Esophagus squamous epithelium (tissue), 5 donors: ENCODE measurements around the gene ZNF76. TPM values are rescaled to one million over a fixed set of nuclear protein-coding genes. Genes with fewer than 3 reads are reported as not detected.
A peak's percentile ranks its signal among the peaks of the same experiment; 100 is the strongest.

Experiments
- DNase-seq: peaks from one replicate; lab custom pipeline; 2025; lab: John Stamatoyannopoulos, UW
- H3K27ac ChIP-seq, 4 donors: fragments of 200-600 bp; sonication (generic); one replicate each; pipeline ENCODE4 v1.5.1; 2016 to 2019; ENCODE audit warnings: mild to moderate bottlenecking in 1 of 4
- H3K27me3 ChIP-seq, 4 donors: fragments of 200-600 bp; sonication (generic); 1 replicate in 3 of 4; 2 replicates in 1 of 4; pipeline versions ENCODE4 v1.5.1 to v1.6.0; 2017 to 2021; ENCODE audit warnings: antibody characterized with exemption in 1 of 4
- H3K36me3 ChIP-seq, 3 donors: fragments of 200-600 bp; sonication (generic); one replicate each; pipeline ENCODE4 v1.5.1; 2016 to 2019
- H3K4me1 ChIP-seq, 3 donors: fragments of 200-600 bp; sonication (generic); one replicate each; pipeline ENCODE4 v1.5.1; 2017 to 2019
- H3K4me3 ChIP-seq, 4 donors: fragments of 200-600 bp; sonication (generic); 1 replicate in 3 of 4; 2 replicates in 1 of 4; pipeline ENCODE4 v1.5.1; 2016 to 2019; ENCODE audit warnings: mild to moderate bottlenecking in 2 of 4, moderate library complexity in 1 of 4
- H3K9me3 ChIP-seq, 3 donors: fragments of 200-600 bp; sonication (generic); one replicate each; pipeline ENCODE4 v1.5.1; 2016 to 2019
- POLR2A ChIP-seq, 4 donors: fragments of 450-650 bp; IDR thresholded peaks; one replicate each; pipeline ENCODE4 v1.6.1; 2017; ENCODE audit warnings: antibody characterized with exemption in 4 of 4, mild to moderate bottlenecking in 4 of 4, moderate library complexity in 3 of 4
- WGBS, 2 donors: methylation state at CpG; one replicate each; pipeline ENCODE4 v1.1.5; 2018; 5-methylcytosine and 5-hydroxymethylcytosine counted together
- intact Hi-C: fragments of 100-400 bp; cut with DNase I; formaldehyde crosslinking; loops from one replicate; pipeline ENCODE4 v1.15.0; 2022
- total RNA-seq, 4 donors: library from RNA; depleted of rRNA; stranded (reverse); fragments of >200 nt; gene quantifications; one replicate each; pipeline ENCODE4 v1.1.0, GENCODE V29; 2016
- TF ChIP-seq, protein P1 (sequence below), 6 experiments: fragments of 450-650 bp in 4 of 6; fragments of 200-600 bp in 2 of 6; sonication (generic) in 2 of 6; IDR thresholded peaks; one replicate each; pipeline ENCODE4 v1.5.1; 2016 to 2019; ENCODE audit warnings: antibody characterized with exemption in 6 of 6, mild to moderate bottlenecking in 4 of 6, moderate library complexity in 4 of 6
- donor health status: DM: yes; HTN: yes; CAD: no.

ZNF76 gene
- total RNA-seq, 4 donors from 2014 or later = 10.1 to 25.0 (median 10.9) TPM

DNA sequence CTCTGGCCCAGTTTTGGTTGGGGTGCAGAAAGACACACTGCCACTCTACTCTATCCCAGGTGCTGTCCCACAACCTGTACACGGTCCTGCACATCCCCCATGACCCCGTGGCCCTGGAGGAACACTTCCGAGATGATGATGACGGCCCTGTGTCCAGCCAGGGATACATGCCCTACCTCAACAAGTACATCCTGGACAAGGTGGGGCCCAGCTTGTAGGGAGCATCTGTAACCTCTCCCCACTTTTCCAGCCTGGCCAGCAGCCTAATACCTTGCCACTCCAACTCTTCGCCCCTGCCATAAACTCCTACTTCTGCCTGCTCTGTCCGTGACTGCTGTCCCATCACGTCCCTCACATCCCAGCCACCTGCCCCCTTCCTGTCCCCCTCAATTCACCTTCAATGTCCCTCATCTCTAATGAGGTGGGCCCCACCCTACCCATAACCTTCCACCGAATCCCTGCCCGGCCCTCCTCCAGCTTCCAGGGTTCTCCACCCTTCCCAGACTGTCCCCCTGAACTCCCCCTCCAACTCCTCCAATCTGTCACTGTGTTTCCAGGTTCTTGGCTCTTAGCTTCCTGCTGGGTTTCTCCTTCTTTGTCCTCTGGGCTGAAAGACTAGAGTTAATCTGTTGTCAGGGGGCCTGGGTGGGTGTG is 50.2 kb downstream of the ZNF76 start:
- no peaks in the 10 kb centered on the region for H3K27me3 ChIP-seq
- 88 to 91% methylated on average over 9 of the region's 9 CpGs for WGBS, 2 donors
- H3K9me3 ChIP-seq = no peaks in the 10 kb centered on the region
- no peak for DNase-seq
- H3K27ac ChIP-seq = peak overlapping the region in 1 of 4 donors; percentile 56
- peaks cover 0 to 26% (median 3%) of the 10 kb centered on the region in 3 donors for H3K4me1 ChIP-seq
- intact Hi-C loops = no loop called here
- peaks cover 0 to 73% (median 0%) of the 10 kb centered on the region in 3 donors for H3K36me3 ChIP-seq
- no peak for TF ChIP-seq POLR2A (IDR thresholded peaks at IDR 0.05)
- TF ChIP-seq, protein P1, sequence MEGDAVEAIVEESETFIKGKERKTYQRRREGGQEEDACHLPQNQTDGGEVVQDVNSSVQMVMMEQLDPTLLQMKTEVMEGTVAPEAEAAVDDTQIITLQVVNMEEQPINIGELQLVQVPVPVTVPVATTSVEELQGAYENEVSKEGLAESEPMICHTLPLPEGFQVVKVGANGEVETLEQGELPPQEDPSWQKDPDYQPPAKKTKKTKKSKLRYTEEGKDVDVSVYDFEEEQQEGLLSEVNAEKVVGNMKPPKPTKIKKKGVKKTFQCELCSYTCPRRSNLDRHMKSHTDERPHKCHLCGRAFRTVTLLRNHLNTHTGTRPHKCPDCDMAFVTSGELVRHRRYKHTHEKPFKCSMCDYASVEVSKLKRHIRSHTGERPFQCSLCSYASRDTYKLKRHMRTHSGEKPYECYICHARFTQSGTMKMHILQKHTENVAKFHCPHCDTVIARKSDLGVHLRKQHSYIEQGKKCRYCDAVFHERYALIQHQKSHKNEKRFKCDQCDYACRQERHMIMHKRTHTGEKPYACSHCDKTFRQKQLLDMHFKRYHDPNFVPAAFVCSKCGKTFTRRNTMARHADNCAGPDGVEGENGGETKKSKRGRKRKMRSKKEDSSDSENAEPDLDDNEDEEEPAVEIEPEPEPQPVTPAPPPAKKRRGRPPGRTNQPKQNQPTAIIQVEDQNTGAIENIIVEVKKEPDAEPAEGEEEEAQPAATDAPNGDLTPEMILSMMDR (IDR thresholded peaks at IDR 0.05) = no peak
- no peak overlapping the region for H3K4me3 ChIP-seq

DNA sequence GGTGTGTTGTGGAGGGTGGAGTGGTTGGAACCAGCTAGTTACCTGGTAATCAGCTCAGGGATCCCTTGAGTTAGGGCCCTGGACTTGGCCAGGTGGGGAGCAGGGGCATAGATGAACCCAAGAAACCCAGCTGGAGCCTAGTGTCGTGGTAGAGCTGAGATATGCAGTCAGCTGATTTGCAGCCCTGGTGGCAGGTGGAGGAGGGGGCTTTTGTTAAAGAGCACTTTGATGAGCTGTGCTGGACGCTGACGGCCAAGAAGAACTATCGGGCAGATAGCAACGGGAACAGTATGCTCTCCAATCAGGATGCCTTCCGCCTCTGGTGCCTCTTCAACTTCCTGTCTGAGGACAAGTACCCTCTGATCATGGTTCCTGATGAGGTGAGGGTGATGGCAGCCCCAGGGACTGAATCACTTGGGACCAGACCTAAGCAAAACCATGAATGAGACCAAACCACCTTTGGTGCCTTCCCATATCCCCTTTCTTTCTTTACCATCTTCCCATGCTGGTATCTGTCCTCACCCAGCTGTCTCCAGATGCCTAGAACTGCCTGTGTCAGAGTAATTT is 50.8 kb downstream of the ZNF76 start:
- Histone ChIP-seq H3K36me3 (peaks cover 0 to 67% (median 0%) of the 10 kb centered on the region in 3 donors), H3K4me1 (peaks cover 0 to 22% (median 3%) of the 10 kb centered on the region in 3 donors), H3K27ac (peak overlapping the region in 1 of 4 donors; percentile 56), H3K4me3 (no peak overlapping the region), H3K9me3 (no peaks in the 10 kb centered on the region), H3K27me3 (no peaks in the 10 kb centered on the region)
- intact Hi-C loops = no loop called here
- TF ChIP-seq, protein P1 (IDR thresholded peaks at IDR 0.05) = no peak
- TF ChIP-seq POLR2A (IDR thresholded peaks at IDR 0.05) = no peak
- DNase-seq = no peak
- 74 to 100% methylated on average over 4 to 6 of the region's 6 CpGs for WGBS, 2 donors

DNA sequence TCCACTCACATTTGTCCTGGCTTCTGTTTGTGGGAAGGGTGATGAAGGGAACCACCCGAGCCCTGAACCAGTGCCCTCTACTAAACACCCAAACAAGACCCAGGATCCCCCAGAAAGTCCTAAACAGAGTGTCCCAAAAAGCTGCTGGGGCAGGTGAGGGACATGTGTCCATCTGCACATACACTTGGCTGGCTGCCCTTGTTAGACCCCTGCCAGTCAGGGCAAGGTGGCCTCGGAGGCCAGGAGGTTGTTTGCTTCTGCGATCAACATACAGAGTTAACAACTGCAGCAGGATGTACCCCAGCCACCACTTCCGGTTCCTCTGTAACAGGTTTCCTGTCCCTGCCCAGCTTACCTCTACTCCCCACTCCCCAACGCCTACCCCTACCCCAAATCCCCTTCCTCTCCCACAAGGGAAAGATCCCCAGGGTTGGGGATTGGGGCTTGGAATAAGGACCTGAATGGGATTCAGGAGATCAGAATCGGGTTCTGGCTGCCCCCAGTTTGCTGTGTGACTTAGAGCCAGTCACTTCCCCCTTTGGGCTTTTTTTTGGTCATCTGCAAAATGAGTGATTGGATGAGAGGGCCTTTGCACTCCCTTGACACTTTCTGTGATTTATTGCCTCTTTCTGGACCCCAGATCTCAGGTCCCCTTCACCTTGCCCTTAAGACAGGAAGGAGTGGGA is 52.0 kb downstream of the ZNF76 start:
- DNase-seq = no peak
- Histone ChIP-seq H3K27me3 (no peaks in the 10 kb centered on the region), H3K27ac (peak overlapping the region; percentile 26 to 56 (median 30)), H3K4me1 (peaks cover 0 to 22% (median 3%) of the 10 kb centered on the region in 3 donors), H3K4me3 (peak overlapping the region in 1 of 4 donors; percentile 2), H3K36me3 (peaks cover 0 to 59% (median 0%) of the 10 kb centered on the region in 3 donors), H3K9me3 (no peaks in the 10 kb centered on the region)
- TF ChIP-seq POLR2A (IDR thresholded peaks at IDR 0.05) = no peak
- TF ChIP-seq, protein P1 (IDR thresholded peaks at IDR 0.05) = no peak
- WGBS, 2 donors = 56 to 67% methylated on average over 1 to 6 of the region's 6 CpGs
- intact Hi-C loops = no loop called here

- peak overlapping the region; percentile 26 to 56 (median 30) for H3K27ac ChIP-seq
- H3K4me3 ChIP-seq = no peak overlapping the region
- peaks cover 0 to 22% (median 3%) of the 10 kb centered on the region in 3 donors for H3K4me1 ChIP-seq
- no peaks in the 10 kb centered on the region for H3K9me3 ChIP-seq
- DNase-seq = no peak
- peaks cover 0 to 52% (median 0%) of the 10 kb centered on the region in 3 donors for H3K36me3 ChIP-seq
- TF ChIP-seq POLR2A (IDR thresholded peaks at IDR 0.05) = no peak
- TF ChIP-seq, protein P1 (IDR thresholded peaks at IDR 0.05) = no peak
- WGBS, 2 donors = 88 to 89% methylated on average over 7 to 11 of the region's 19 CpGs
- intact Hi-C loops = no loop called here
- H3K27me3 ChIP-seq = no peaks in the 10 kb centered on the region
Observed at GRCh38 chr6:35312076-35312800, 52.7 kb downstream of the ZNF76 start.
